Keratinocyte (primary cell): ENCODE data around the gene FAM221A. TPM values are rescaled to one million over a fixed set of nuclear protein-coding genes. Genes with fewer than 3 reads are reported as not detected.

Source experiments
- DNase-seq: peaks from one replicate; pipeline ENCODE4 v3.0.0-alpha.2; 2011; ENCODE audit warnings: low read depth, missing footprints, low spot score
- FAIRE-seq: peaks from 2 replicates; lab custom pipeline; 2011; peaks lifted over from hg19 to GRCh38; lab: Jason Lieb, UNC
- H2AFZ ChIP-seq: 2 replicates; pipeline ENCODE4 v1.6.0; 2012; ENCODE audit warnings: low read length, control low read depth, inconsistent platforms; ENCODE audit not compliant: control insufficient read depth
- H3K27ac ChIP-seq: 2 replicates; pipeline ENCODE4 v1.5.1; 2011; ENCODE audit warnings: low read length; ENCODE audit not compliant: control insufficient read depth, insufficient read depth
- H3K27me3 ChIP-seq: 3 replicates; pipeline ENCODE4 v1.6.0; 2011; ENCODE audit warnings: low read length; ENCODE audit not compliant: control insufficient read depth, insufficient read depth; ENCODE audit errors: extremely low read depth
- H3K36me3 ChIP-seq, 2 experiments: 2 replicates in 1 of 2; 3 replicates in 1 of 2; pipeline ENCODE4 v1.5.1; 2011; ENCODE audit warnings: low read length in 2 of 2, mild to moderate bottlenecking in 1 of 2; ENCODE audit not compliant: control insufficient read depth in 2 of 2, insufficient read depth in 2 of 2; ENCODE audit errors: extremely low read depth in 1 of 2
- H3K4me1 ChIP-seq: 3 replicates; pipeline ENCODE4 v1.5.1; 2011; ENCODE audit warnings: low read length; ENCODE audit not compliant: control insufficient read depth, insufficient read depth; ENCODE audit errors: extremely low read depth
- H3K4me2 ChIP-seq: 3 replicates; pipeline ENCODE4 v1.6.0; 2011; ENCODE audit warnings: low read depth, low read length; ENCODE audit not compliant: control insufficient read depth, insufficient read depth; ENCODE audit errors: extremely low read depth
- H3K4me3 ChIP-seq, 3 experiments: fragments of 200-600 bp in 1 of 3; sonication (generic) in 1 of 3; 2 replicates in 2 of 3; 3 replicates in 1 of 3; pipeline ENCODE4 v1.5.1; 2011 to 2016; ENCODE audit warnings: low read length in 3 of 3, mild to moderate bottlenecking in 3 of 3, control low read depth in 2 of 3, inconsistent platforms in 1 of 3, low read depth in 1 of 3, mixed read lengths in 1 of 3, mixed run types in 1 of 3, moderate library complexity in 1 of 3; ENCODE audit not compliant: control insufficient read depth in 2 of 3, insufficient read depth in 2 of 3; ENCODE audit errors: extremely low read depth in 1 of 3
- H3K79me2 ChIP-seq: 2 replicates; pipeline ENCODE4 v1.6.0; 2012; ENCODE audit warnings: low read length; ENCODE audit not compliant: control insufficient read depth, insufficient read depth
- H3K9ac ChIP-seq: 3 replicates; pipeline ENCODE4 v1.6.0; 2011; ENCODE audit warnings: low read length; ENCODE audit not compliant: control insufficient read depth, insufficient read depth; ENCODE audit errors: extremely low read depth
- H3K9me1 ChIP-seq: 3 replicates; pipeline ENCODE4 v1.6.0; 2011; ENCODE audit warnings: low read length; ENCODE audit not compliant: control insufficient read depth, insufficient read depth; ENCODE audit errors: extremely low read depth
- H3K9me3 ChIP-seq: 2 replicates; pipeline ENCODE4 v1.5.1; 2012; ENCODE audit warnings: low read depth, low read length; ENCODE audit not compliant: control insufficient read depth
- H4K20me1 ChIP-seq: 3 replicates; pipeline ENCODE4 v1.6.0; 2011; ENCODE audit warnings: low read length; ENCODE audit not compliant: control insufficient read depth, insufficient read depth; ENCODE audit errors: extremely low read depth
- CTCF ChIP-seq, 3 experiments: IDR thresholded peaks in 1 of 3; conservative IDR thresholded peaks in 1 of 3; optimal IDR thresholded peaks in 1 of 3; 2 replicates in 2 of 3; 3 replicates in 1 of 3; pipeline versions ENCODE3 to v1.5.1; 2011; ENCODE audit warnings: low read length in 3 of 3, mild to moderate bottlenecking in 3 of 3, moderate library complexity in 2 of 3, control low read depth in 1 of 3, inconsistent platforms in 1 of 3; ENCODE audit not compliant: insufficient read depth in 2 of 3; ENCODE audit errors: extremely low read depth in 1 of 3
- EZH2 ChIP-seq: IDR thresholded peaks from one replicate; pipeline ENCODE4 v1.6.1; 2012; ENCODE audit warnings: inconsistent platforms, mild to moderate bottlenecking, low read length, moderate library complexity
- dilution Hi-C: fragments of 300-500 bp; cut with MboI; formaldehyde crosslinking; loops from one replicate; pipeline ENCODE4 v1.7.0; 2020; ENCODE audit warnings: low sequenced_read_pairs; ENCODE audit not compliant: extremely low pct_ligation_motif_present
- polyA plus RNA-seq, 5 experiments: library from polyadenylated mRNA; depleted of rRNA in 3 of 5; stranded (reverse) in 3 of 5; stranded (forward) in 1 of 5; unstranded in 1 of 5; fragments of >200 nt; gene quantifications; 1 replicate in 1 of 5; 2 replicates in 3 of 5; 3 replicates in 1 of 5; pipeline versions ENCODE4 v1.2.1 to v1.2.3, GENCODE V29; 2011 to 2012; ENCODE audit warnings: missing spikeins in 2 of 5, low read depth in 1 of 5, low replicate concordance in 1 of 5

Gene FAM221A
- polyA plus RNA-seq, 1 donor (not counting 4 experiments of a cell fraction or from before 2014, with no cell fraction given) = 0.93 TPM

DNA sequence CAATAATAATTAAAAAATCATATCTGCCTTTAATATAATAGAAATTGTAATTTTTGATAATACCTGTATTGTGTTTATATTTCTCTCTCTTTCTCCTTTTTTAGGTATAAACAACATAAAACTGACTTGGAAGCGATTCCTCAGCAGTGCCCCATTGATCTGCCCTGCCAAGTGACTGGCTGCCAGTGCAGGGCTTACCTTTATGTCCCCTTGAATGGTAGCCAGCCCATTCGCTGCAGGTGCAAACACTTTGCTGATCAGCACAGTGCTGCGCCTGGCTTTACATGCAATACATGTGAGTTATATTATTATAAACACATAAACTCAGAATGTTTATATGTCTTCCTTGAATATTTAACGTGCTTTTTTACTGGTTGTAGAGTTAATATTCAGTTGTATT is 9.2 kb downstream of the FAM221A start:
- H3K9ac ChIP-seq = no peak overlapping the region
- no peaks in the 10 kb centered on the region for H3K9me3 ChIP-seq
- no peaks in the 10 kb centered on the region for H3K9me1 ChIP-seq
- no peak overlapping the region for H2AFZ ChIP-seq
- H3K36me3 ChIP-seq = no peaks in the 10 kb centered on the region
- H3K27ac ChIP-seq = no peak overlapping the region
- no peak for FAIRE-seq
- H3K79me2 ChIP-seq = no peaks in the 10 kb centered on the region
- H3K4me2 ChIP-seq = no peak overlapping the region
- dilution Hi-C loops = no loop called here
- no peaks in the 10 kb centered on the region for H4K20me1 ChIP-seq
- no peak for DNase-seq
- no peak overlapping the region for H3K4me3 ChIP-seq
- H3K27me3 ChIP-seq = no peaks in the 10 kb centered on the region
- H3K4me1 ChIP-seq = no peaks in the 10 kb centered on the region
- TF ChIP-seq EZH2 (no peak), CTCF (optimal IDR thresholded peaks at IDR 0.05 in 1 of 3, IDR thresholded peaks at IDR 0.05 in 1 of 3, conservative IDR thresholded peaks at IDR 0.05 in 1 of 3; ENCODE audit: extremely low read depth in 1 of 3, insufficient read depth in 2 of 3, low read length in 3 of 3) (no peak)

DNA sequence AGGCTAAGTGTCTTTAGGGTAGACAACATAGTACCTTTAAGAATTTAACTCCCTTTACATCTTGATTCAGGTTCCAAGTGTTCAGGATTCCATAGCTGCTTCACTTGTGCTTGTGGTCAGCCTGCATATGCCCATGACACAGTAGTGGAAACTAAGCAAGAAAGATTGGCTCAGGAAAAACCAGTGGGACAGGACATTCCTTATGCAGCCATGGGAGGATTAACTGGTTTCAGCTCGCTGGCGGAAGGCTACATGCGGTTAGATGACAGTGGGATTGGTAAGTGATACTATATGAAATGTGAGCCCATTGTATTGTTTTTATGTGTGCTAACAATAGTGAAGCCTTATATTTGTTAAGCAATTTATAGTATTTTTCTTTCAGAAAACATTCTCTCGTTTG is 11.3 kb downstream of the FAM221A start:
- no peaks in the 10 kb centered on the region for H4K20me1 ChIP-seq
- H3K36me3 ChIP-seq = no peaks in the 10 kb centered on the region
- no peak overlapping the region for H3K27ac ChIP-seq
- H3K27me3 ChIP-seq = no peaks in the 10 kb centered on the region
- H3K4me3 ChIP-seq = no peak overlapping the region
- DNase-seq (no peak), FAIRE-seq (no peak)
- H2AFZ ChIP-seq = no peak overlapping the region
- H3K4me1 ChIP-seq = no peaks in the 10 kb centered on the region
- TF ChIP-seq CTCF (optimal IDR thresholded peaks at IDR 0.05 in 1 of 3, IDR thresholded peaks at IDR 0.05 in 1 of 3, conservative IDR thresholded peaks at IDR 0.05 in 1 of 3; ENCODE audit: extremely low read depth in 1 of 3, insufficient read depth in 2 of 3, low read length in 3 of 3) (no peak), EZH2 (no peak)
- no peaks in the 10 kb centered on the region for H3K9me3 ChIP-seq
- H3K9me1 ChIP-seq = no peaks in the 10 kb centered on the region
- no peaks in the 10 kb centered on the region for H3K79me2 ChIP-seq
- dilution Hi-C loops = no loop called here
- H3K4me2 ChIP-seq = no peak overlapping the region
- H3K9ac ChIP-seq = no peak overlapping the region
